Keratinocyte (primary cell): ENCODE results near the gene DENND2A. TPM values are rescaled to one million over a fixed set of nuclear protein-coding genes. Genes with fewer than 3 reads are reported as not detected.
A peak's percentile ranks its signal among the peaks of the same experiment; 100 is the strongest.

Experiments used
- DNase-seq: peaks from one replicate; pipeline ENCODE4 v3.0.0-alpha.2; 2011; ENCODE audit warnings: low read depth, missing footprints, low spot score
- FAIRE-seq: peaks from 2 replicates; lab custom pipeline; 2011; peaks lifted over from hg19 to GRCh38; lab: Jason Lieb, UNC
- H2AFZ ChIP-seq: 2 replicates; pipeline ENCODE4 v1.6.0; 2012; ENCODE audit warnings: low read length, control low read depth, inconsistent platforms; ENCODE audit not compliant: control insufficient read depth
- H3K27ac ChIP-seq: 2 replicates; pipeline ENCODE4 v1.5.1; 2011; ENCODE audit warnings: low read length; ENCODE audit not compliant: control insufficient read depth, insufficient read depth
- H3K27me3 ChIP-seq: 3 replicates; pipeline ENCODE4 v1.6.0; 2011; ENCODE audit warnings: low read length; ENCODE audit not compliant: control insufficient read depth, insufficient read depth; ENCODE audit errors: extremely low read depth
- H3K36me3 ChIP-seq, 2 experiments: 2 replicates in 1 of 2; 3 replicates in 1 of 2; pipeline ENCODE4 v1.5.1; 2011; ENCODE audit warnings: low read length in 2 of 2, mild to moderate bottlenecking in 1 of 2; ENCODE audit not compliant: control insufficient read depth in 2 of 2, insufficient read depth in 2 of 2; ENCODE audit errors: extremely low read depth in 1 of 2
- H3K4me1 ChIP-seq: 3 replicates; pipeline ENCODE4 v1.5.1; 2011; ENCODE audit warnings: low read length; ENCODE audit not compliant: control insufficient read depth, insufficient read depth; ENCODE audit errors: extremely low read depth
- H3K4me2 ChIP-seq: 3 replicates; pipeline ENCODE4 v1.6.0; 2011; ENCODE audit warnings: low read depth, low read length; ENCODE audit not compliant: control insufficient read depth, insufficient read depth; ENCODE audit errors: extremely low read depth
- H3K4me3 ChIP-seq, 3 experiments: fragments of 200-600 bp in 1 of 3; sonication (generic) in 1 of 3; 2 replicates in 2 of 3; 3 replicates in 1 of 3; pipeline ENCODE4 v1.5.1; 2011 to 2016; ENCODE audit warnings: low read length in 3 of 3, mild to moderate bottlenecking in 3 of 3, control low read depth in 2 of 3, inconsistent platforms in 1 of 3, low read depth in 1 of 3, mixed read lengths in 1 of 3, mixed run types in 1 of 3, moderate library complexity in 1 of 3; ENCODE audit not compliant: control insufficient read depth in 2 of 3, insufficient read depth in 2 of 3; ENCODE audit errors: extremely low read depth in 1 of 3
- H3K79me2 ChIP-seq: 2 replicates; pipeline ENCODE4 v1.6.0; 2012; ENCODE audit warnings: low read length; ENCODE audit not compliant: control insufficient read depth, insufficient read depth
- H3K9ac ChIP-seq: 3 replicates; pipeline ENCODE4 v1.6.0; 2011; ENCODE audit warnings: low read length; ENCODE audit not compliant: control insufficient read depth, insufficient read depth; ENCODE audit errors: extremely low read depth
- H3K9me1 ChIP-seq: 3 replicates; pipeline ENCODE4 v1.6.0; 2011; ENCODE audit warnings: low read length; ENCODE audit not compliant: control insufficient read depth, insufficient read depth; ENCODE audit errors: extremely low read depth
- H3K9me3 ChIP-seq: 2 replicates; pipeline ENCODE4 v1.5.1; 2012; ENCODE audit warnings: low read depth, low read length; ENCODE audit not compliant: control insufficient read depth
- H4K20me1 ChIP-seq: 3 replicates; pipeline ENCODE4 v1.6.0; 2011; ENCODE audit warnings: low read length; ENCODE audit not compliant: control insufficient read depth, insufficient read depth; ENCODE audit errors: extremely low read depth
- CTCF ChIP-seq, 3 experiments: IDR thresholded peaks in 1 of 3; conservative IDR thresholded peaks in 1 of 3; optimal IDR thresholded peaks in 1 of 3; 2 replicates in 2 of 3; 3 replicates in 1 of 3; pipeline versions ENCODE3 to v1.5.1; 2011; ENCODE audit warnings: low read length in 3 of 3, mild to moderate bottlenecking in 3 of 3, moderate library complexity in 2 of 3, control low read depth in 1 of 3, inconsistent platforms in 1 of 3; ENCODE audit not compliant: insufficient read depth in 2 of 3; ENCODE audit errors: extremely low read depth in 1 of 3
- EZH2 ChIP-seq: IDR thresholded peaks from one replicate; pipeline ENCODE4 v1.6.1; 2012; ENCODE audit warnings: inconsistent platforms, mild to moderate bottlenecking, low read length, moderate library complexity
- dilution Hi-C: fragments of 300-500 bp; cut with MboI; formaldehyde crosslinking; loops from one replicate; pipeline ENCODE4 v1.7.0; 2020; ENCODE audit warnings: low sequenced_read_pairs; ENCODE audit not compliant: extremely low pct_ligation_motif_present
- polyA plus RNA-seq, 5 experiments: library from polyadenylated mRNA; depleted of rRNA in 3 of 5; stranded (reverse) in 3 of 5; stranded (forward) in 1 of 5; unstranded in 1 of 5; fragments of >200 nt; gene quantifications; 1 replicate in 1 of 5; 2 replicates in 3 of 5; 3 replicates in 1 of 5; pipeline versions ENCODE4 v1.2.1 to v1.2.3, GENCODE V29; 2011 to 2012; ENCODE audit warnings: missing spikeins in 2 of 5, low read depth in 1 of 5, low replicate concordance in 1 of 5

DENND2A gene
- polyA plus RNA-seq, 1 donor (not counting 4 experiments of a cell fraction or from before 2014, with no cell fraction given) = 1.8 TPM

DNA sequence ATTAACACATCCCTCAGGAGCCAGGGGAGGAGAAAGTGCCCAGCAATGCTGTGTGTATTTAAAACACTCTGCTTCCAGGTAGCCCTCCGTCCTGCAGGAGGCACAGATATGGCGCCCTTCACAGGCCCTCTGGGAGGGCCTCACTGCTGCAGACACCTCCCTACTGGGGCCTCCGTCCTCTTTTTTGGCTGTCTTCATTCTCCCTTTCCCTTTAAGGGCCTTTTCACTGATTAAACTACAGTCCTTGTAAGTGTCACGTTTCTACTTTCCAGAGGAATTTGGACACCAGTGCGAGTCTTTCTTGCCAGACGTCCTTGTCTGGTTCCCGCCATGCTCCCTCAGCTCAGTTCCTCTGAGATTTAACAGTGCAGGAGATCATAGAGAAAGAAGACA is 121.6 kb downstream of the DENND2A start:
- Histone ChIP-seq H3K9me1 (no peaks in the 10 kb centered on the region), H3K4me2 (no peak overlapping the region), H4K20me1 (no peaks in the 10 kb centered on the region), H3K4me1 (no peaks in the 10 kb centered on the region), H3K36me3 (no peaks in the 10 kb centered on the region), H3K9ac (no peak overlapping the region), H2AFZ (no peak overlapping the region), H3K9me3 (no peaks in the 10 kb centered on the region), H3K27ac (no peak overlapping the region), H3K4me3 (no peak overlapping the region), H3K27me3 (no peaks in the 10 kb centered on the region), H3K79me2 (no peaks in the 10 kb centered on the region)
- FAIRE-seq (no peak), DNase-seq (no peak)
- dilution Hi-C loops = no loop called here
- no peak for TF ChIP-seq CTCF (optimal IDR thresholded peaks at IDR 0.05 in 1 of 3, IDR thresholded peaks at IDR 0.05 in 1 of 3, conservative IDR thresholded peaks at IDR 0.05 in 1 of 3; ENCODE audit: extremely low read depth in 1 of 3, insufficient read depth in 2 of 3, low read length in 3 of 3)
- no peak for TF ChIP-seq EZH2

GRCh38 chr7:140518370-140519006 is 122.1 kb downstream of the DENND2A start:
- dilution Hi-C loops = no loop called here
- no peak for FAIRE-seq
- TF ChIP-seq EZH2 (no peak), CTCF (optimal IDR thresholded peaks at IDR 0.05 in 1 of 3, IDR thresholded peaks at IDR 0.05 in 1 of 3, conservative IDR thresholded peaks at IDR 0.05 in 1 of 3; ENCODE audit: extremely low read depth in 1 of 3, insufficient read depth in 2 of 3, low read length in 3 of 3) (no peak)
- Histone ChIP-seq H3K27ac (no peak overlapping the region), H3K4me2 (no peak overlapping the region), H3K4me1 (no peaks in the 10 kb centered on the region), H3K4me3 (no peak overlapping the region), H3K79me2 (no peaks in the 10 kb centered on the region), H2AFZ (peak overlapping the region; percentile 70), H3K9ac (no peak overlapping the region), H3K27me3 (no peaks in the 10 kb centered on the region), H3K9me3 (no peaks in the 10 kb centered on the region), H3K36me3 (no peaks in the 10 kb centered on the region), H3K9me1 (no peaks in the 10 kb centered on the region), H4K20me1 (no peaks in the 10 kb centered on the region)
- DNase-seq = no peak
